Measurements from ENCODE around the gene TMCC1.

GRCh38 chr3:129632556-129632955, 261.0 kb downstream of the TMCC1 start:
- TF ChIP-seq POLR2A (IDR thresholded peaks at IDR 0.05) (no peak), CTCF (IDR thresholded peaks at IDR 0.05) (no peak)

Data from right lobe of liver (tissue), 4 donors.